HepG2 (cell line): ENCODE measurements around the gene FAM110A. TPM values are rescaled to one million over a fixed set of nuclear protein-coding genes. Genes with fewer than 3 reads are reported as not detected.

Experiments used
- AGO2 ChIP-seq: fragments of 200-400 bp; formaldehyde crosslinking; optimal IDR thresholded peaks from 2 replicates; pipeline ENCODE3; 2017; ENCODE audit warnings: mild to moderate bottlenecking, low read depth, low read length, moderate library complexity
- ASH2L ChIP-seq: fragments of 300-600, 200-600 bp; sonication (generic); IDR thresholded peaks from 2 replicates; pipeline ENCODE4 v1.7.0; 2017; ENCODE audit warnings: low read depth, mild to moderate bottlenecking, moderate library complexity, mixed read lengths, low read length; ENCODE audit not compliant: insufficient read length
- BHLHE40 ChIP-seq: IDR thresholded peaks from 2 replicates; pipeline ENCODE4 v1.6.1; 2011; ENCODE audit warnings: low read length, improper control_type of control experiment
- DBP ChIP-seq: sonication (generic); formaldehyde crosslinking; IDR thresholded peaks from 2 replicates; pipeline ENCODE4 v1.4.0; 2020; ENCODE audit warnings: missing genetic modification reagents; ENCODE audit errors: not compliant biosample characterization
- DR1 ChIP-seq: sonication (generic); formaldehyde crosslinking; IDR thresholded peaks from 2 replicates; pipeline ENCODE4 v1.8.0; 2021; ENCODE audit warnings: mild to moderate bottlenecking, missing genetic modification reagents, inconsistent platforms
- DRAP1 ChIP-seq: IDR thresholded peaks from 2 replicates; pipeline ENCODE4 v1.6.1; 2016; ENCODE audit warnings: missing genetic modification reagents, missing compliant biosample characterization
- ELF3 ChIP-seq: IDR thresholded peaks from 2 replicates; pipeline ENCODE4 v1.6.1; 2016; ENCODE audit warnings: missing genetic modification reagents, missing compliant biosample characterization
- FOXA3 ChIP-seq: IDR thresholded peaks from 2 replicates; pipeline ENCODE4 v1.6.1; 2016; ENCODE audit warnings: missing genetic modification reagents, missing compliant biosample characterization
- IRX3 ChIP-seq: sonication (generic); formaldehyde crosslinking; IDR thresholded peaks from 2 replicates; pipeline ENCODE4 v1.8.1; 2023; ENCODE audit warnings: mild to moderate bottlenecking, low read depth, missing genetic modification reagents, borderline replicate concordance
- KDM5A ChIP-seq: fragments of 200-600 bp; sonication (generic); IDR thresholded peaks from 2 replicates; pipeline ENCODE4 v1.7.0; 2018; ENCODE audit warnings: antibody characterized with exemption, mild to moderate bottlenecking, low read length, borderline replicate concordance
- MEIS1 ChIP-seq: sonication (generic); formaldehyde crosslinking; IDR thresholded peaks from 2 replicates; pipeline ENCODE4 v1.9.0; 2021; ENCODE audit warnings: mild to moderate bottlenecking, missing genetic modification reagents, moderate library complexity, borderline replicate concordance
- MIXL1 ChIP-seq: IDR thresholded peaks from 2 replicates; pipeline ENCODE4 v1.6.1; 2016
- NR2F6 ChIP-seq, 2 experiments: IDR thresholded peaks; 2 replicates each; pipeline ENCODE4 v1.6.1; 2016; ENCODE audit warnings: antibody characterized with exemption in 1 of 2, mild to moderate bottlenecking in 1 of 2
- POGK ChIP-seq: sonication (generic); formaldehyde crosslinking; conservative IDR thresholded peaks from 2 replicates; pipeline ENCODE4 v1.8.0; 2022; ENCODE audit warnings: mild to moderate bottlenecking, moderate library complexity, missing genetic modification reagents
- SPEN ChIP-seq: sonication (generic); formaldehyde crosslinking; IDR thresholded peaks from 2 replicates; pipeline ENCODE4 v1.5.1; 2020; ENCODE audit warnings: low read depth, mild to moderate bottlenecking, missing genetic modification reagents
- STAG1 ChIP-seq: sonication (generic); formaldehyde crosslinking; IDR thresholded peaks from 2 replicates; pipeline ENCODE4 v1.4.0; 2020; ENCODE audit warnings: missing genetic modification reagents
- TEAD3 ChIP-seq: optimal IDR thresholded peaks from 2 replicates; pipeline ENCODE3; 2016; ENCODE audit warnings: borderline replicate concordance
- TEF ChIP-seq: sonication (generic); formaldehyde crosslinking; IDR thresholded peaks from 2 replicates; pipeline ENCODE4 v1.5.0; 2020; ENCODE audit warnings: missing genetic modification reagents
- ZC3H13 ChIP-seq: sonication (generic); formaldehyde crosslinking; IDR thresholded peaks from 2 replicates; pipeline ENCODE4 v1.8.1; 2023; ENCODE audit warnings: mild to moderate bottlenecking, missing genetic modification reagents, moderate library complexity
- ZC3H4 ChIP-seq: sonication (generic); formaldehyde crosslinking; IDR thresholded peaks from 2 replicates; pipeline ENCODE4 v1.4.0; 2020; ENCODE audit warnings: missing genetic modification reagents, borderline replicate concordance
- ZMYM3 ChIP-seq: sonication (generic); formaldehyde crosslinking; IDR thresholded peaks from 2 replicates; pipeline ENCODE4 v1.5.1; 2020; ENCODE audit warnings: mild to moderate bottlenecking, missing genetic modification reagents
- ZNF207 ChIP-seq: fragments of 450-650 bp; IDR thresholded peaks from 2 replicates; pipeline ENCODE4 v1.6.1; 2016; ENCODE audit warnings: antibody characterized with exemption, borderline replicate concordance
- ZNF280D ChIP-seq: sonication (generic); formaldehyde crosslinking; IDR thresholded peaks from 2 replicates; pipeline ENCODE4 v1.5.1; 2020; ENCODE audit warnings: mild to moderate bottlenecking, missing genetic modification reagents
- ZSCAN31 ChIP-seq: sonication (generic); formaldehyde crosslinking; IDR thresholded peaks from 2 replicates; pipeline ENCODE4 v1.5.0; 2020; ENCODE audit warnings: low read depth, mild to moderate bottlenecking, missing genetic modification reagents
- polyA plus RNA-seq, 8 experiments: library from polyadenylated mRNA; depleted of rRNA in 3 of 8; stranded (reverse) in 7 of 8; unstranded in 1 of 8; fragments of >200 nt; fragmentation: Illumina TruSeq in 4 of 8; extraction: Trizol in 4 of 8; gene quantifications; 2 replicates each; pipeline versions ENCODE4 v1.2.1 to v1.2.3, GENCODE V29; 2011 to 2016; ENCODE audit warnings: low read depth in 4 of 8, missing spikeins in 1 of 8, mixed read lengths in 1 of 8; ENCODE audit not compliant: insufficient read depth in 1 of 8
- total RNA-seq, 5 experiments: library from RNA; depleted of rRNA; stranded (reverse); fragments of >200 nt; fragmentation: Illumina TruSeq; extraction: Trizol; gene quantifications; 2 replicates each; pipeline ENCODE4 v1.2.3, GENCODE V29; 2016; ENCODE audit warnings: low read depth in 1 of 5

FAM110A gene
- total and polyA plus RNA-seq, 2 of the 13 experiments (the other 11 are each of a cell fraction or from before 2014, with no cell fraction given): 1.9 TPM

- TF ChIP-seq ZSCAN31 (CRISPR knock-in tag): no peak
- TF ChIP-seq ASH2L: peak; percentile 36
- no peak for TF ChIP-seq POGK (CRISPR knock-in tag)
- TF ChIP-seq TEAD3 (CRISPR knock-in tag): peak; percentile 54
- TF ChIP-seq SPEN (CRISPR knock-in tag): no peak
- TF ChIP-seq AGO2: no peak
- peak; percentile 36; the same call in 1 of the 2 replicates for TF ChIP-seq DRAP1 (CRISPR knock-in tag)
- peak; percentile 97 for TF ChIP-seq STAG1 (CRISPR knock-in tag)
- no peak for TF ChIP-seq ZMYM3 (CRISPR knock-in tag)
- no peak for TF ChIP-seq DR1 (CRISPR knock-in tag)
- no peak for TF ChIP-seq TEF
- no peak for TF ChIP-seq KDM5A
- TF ChIP-seq ZC3H13: no peak
- TF ChIP-seq NR2F6 (IDR thresholded peaks at IDR 0.05): 0 out of 2 replicates have a peak, but pooled peaks have one; percentile 10
- TF ChIP-seq NR2F6 (CRISPR knock-in tag; IDR thresholded peaks at IDR 0.05): no peak
- 0 out of 2 replicates have a peak, but pooled peaks have one; percentile 6 for TF ChIP-seq BHLHE40
- TF ChIP-seq DBP (CRISPR knock-in tag): no peak
- no peak for TF ChIP-seq MEIS1 (CRISPR knock-in tag)
- TF ChIP-seq ZNF207: no peak
- no peak for TF ChIP-seq MIXL1
- 0 out of 2 replicates have a peak, but pooled peaks have one; percentile 57 for TF ChIP-seq ZNF280D (CRISPR knock-in tag)
- TF ChIP-seq IRX3: no peak
- TF ChIP-seq ZC3H4: no peak
- TF ChIP-seq FOXA3: no peak
- 0 out of 2 replicates have a peak, but pooled peaks have one; percentile 25 for TF ChIP-seq ELF3 (CRISPR knock-in tag)
Measured at GRCh38 chr20:815914-816606, 17.5 kb upstream of the FAM110A start (continued).
